B cell (primary cell): ENCODE data around the gene NFATC2.

ENCODE experiments used
- EZH2 ChIP-seq: IDR thresholded peaks from 2 replicates; pipeline ENCODE4 v1.6.1; 2012; ENCODE audit warnings: borderline replicate concordance, low read depth, mild to moderate bottlenecking, moderate library complexity, low read length; ENCODE audit not compliant: insufficient read depth, poor library complexity, severe bottlenecking
- TF ChIP-seq, protein P1 (sequence below): fragments of 200-600 bp; IDR thresholded peaks from one replicate; pipeline ENCODE4 v1.8.0; 2022; ENCODE audit warnings: antibody characterized with exemption, mild to moderate bottlenecking

DNA sequence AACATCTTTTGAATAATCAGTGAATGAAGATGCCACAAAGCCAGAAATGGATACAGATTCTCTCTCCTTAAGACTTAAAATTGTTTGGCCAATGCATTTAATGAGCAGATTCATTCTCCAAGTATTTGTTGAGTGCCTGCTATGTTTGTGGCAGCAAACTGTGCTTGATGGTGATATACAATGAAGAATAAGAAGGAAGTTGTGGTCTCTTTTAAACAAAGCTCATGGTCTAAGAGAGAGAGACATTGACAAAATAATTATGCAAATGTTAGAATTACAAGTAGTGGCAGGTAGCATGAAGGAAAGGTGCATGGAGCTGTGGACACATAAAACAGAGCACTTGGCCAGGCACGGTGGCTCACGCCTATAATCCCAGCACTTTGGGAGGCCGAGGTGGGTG lies 28.3 kb downstream of the NFATC2 start:
- TF ChIP-seq, protein P1, sequence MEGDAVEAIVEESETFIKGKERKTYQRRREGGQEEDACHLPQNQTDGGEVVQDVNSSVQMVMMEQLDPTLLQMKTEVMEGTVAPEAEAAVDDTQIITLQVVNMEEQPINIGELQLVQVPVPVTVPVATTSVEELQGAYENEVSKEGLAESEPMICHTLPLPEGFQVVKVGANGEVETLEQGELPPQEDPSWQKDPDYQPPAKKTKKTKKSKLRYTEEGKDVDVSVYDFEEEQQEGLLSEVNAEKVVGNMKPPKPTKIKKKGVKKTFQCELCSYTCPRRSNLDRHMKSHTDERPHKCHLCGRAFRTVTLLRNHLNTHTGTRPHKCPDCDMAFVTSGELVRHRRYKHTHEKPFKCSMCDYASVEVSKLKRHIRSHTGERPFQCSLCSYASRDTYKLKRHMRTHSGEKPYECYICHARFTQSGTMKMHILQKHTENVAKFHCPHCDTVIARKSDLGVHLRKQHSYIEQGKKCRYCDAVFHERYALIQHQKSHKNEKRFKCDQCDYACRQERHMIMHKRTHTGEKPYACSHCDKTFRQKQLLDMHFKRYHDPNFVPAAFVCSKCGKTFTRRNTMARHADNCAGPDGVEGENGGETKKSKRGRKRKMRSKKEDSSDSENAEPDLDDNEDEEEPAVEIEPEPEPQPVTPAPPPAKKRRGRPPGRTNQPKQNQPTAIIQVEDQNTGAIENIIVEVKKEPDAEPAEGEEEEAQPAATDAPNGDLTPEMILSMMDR: no peak
- no peak for TF ChIP-seq EZH2
